CD8-positive, alpha-beta memory T cell (primary cell): ENCODE results near the gene UNC5B. TPM values are rescaled to one million over a fixed set of nuclear protein-coding genes. Genes with fewer than 3 reads are reported as not detected.
"Not testable (repeated sequence)": the region's sequence is repeated elsewhere in the genome, so short reads cannot be mapped to it uniquely, and the experiment has no call there.

ENCODE experiments used
- CTCF ChIA-PET: fragments of 350-600 bp; sonication (Branson Sonifier 250); formaldehyde crosslinking; loops from one replicate; lab custom pipeline; 2021; ENCODE audit warnings: antibody characterized with exemption; lab: Charles Lee
- POLR2A ChIA-PET: fragments of 350-600 bp; sonication (Branson Sonifier 250); formaldehyde crosslinking; loops from one replicate; lab custom pipeline; 2021; ENCODE audit warnings: antibody characterized with exemption; lab: Charles Lee
- DNase-seq, 5 donors: peaks; one replicate each; pipeline versions ENCODE4 v3.0.0 to v3.0.0-alpha.2; 2020 to 2022; ENCODE audit warnings: mixed read lengths in 1 of 5
- H3K27ac ChIP-seq: one replicate; pipeline ENCODE4 v1.7.0; 2013; ENCODE audit warnings: low read depth, mild to moderate bottlenecking, low read length, moderate library complexity
- H3K27me3 ChIP-seq: 2 replicates; pipeline ENCODE4 v1.7.0; 2013; ENCODE audit warnings: low read length, mild to moderate bottlenecking; ENCODE audit not compliant: insufficient read depth, poor library complexity, severe bottlenecking
- H3K36me3 ChIP-seq: 2 replicates; pipeline ENCODE4 v1.7.0; 2013; ENCODE audit warnings: mild to moderate bottlenecking, low read length, moderate library complexity; ENCODE audit not compliant: insufficient read depth
- H3K4me1 ChIP-seq: 2 replicates; pipeline ENCODE4 v1.7.0; 2013; ENCODE audit warnings: mild to moderate bottlenecking, low read length, moderate library complexity; ENCODE audit not compliant: insufficient read depth
- H3K4me3 ChIP-seq: 2 replicates; pipeline ENCODE4 v1.7.0; 2013; ENCODE audit warnings: mild to moderate bottlenecking, low read length
- H3K9me3 ChIP-seq: 2 replicates; pipeline ENCODE4 v1.7.0; 2013; ENCODE audit warnings: mild to moderate bottlenecking, low read length
- H3K27ac Mint-ChIP-seq, 8 donors: one replicate each; pipeline ENCODE4 v1.8.0; 2020 to 2021; ENCODE audit warnings: mixed read lengths in 8 of 8, mild to moderate bottlenecking in 6 of 8, inconsistent platforms in 3 of 8, moderate library complexity in 3 of 8
- H3K27me3 Mint-ChIP-seq, 2 donors: one replicate each; pipeline ENCODE4 v1.8.0; 2020 to 2021; ENCODE audit warnings: mixed read lengths in 2 of 2, mild to moderate bottlenecking in 1 of 2, moderate library complexity in 1 of 2
- H3K36me3 Mint-ChIP-seq, 3 donors: one replicate each; pipeline ENCODE4 v1.8.0; 2020 to 2021; ENCODE audit warnings: mixed read lengths in 3 of 3, inconsistent platforms in 1 of 3, mild to moderate bottlenecking in 1 of 3
- H3K4me1 Mint-ChIP-seq, 3 donors: one replicate each; pipeline ENCODE4 v1.8.0; 2020 to 2021; ENCODE audit warnings: mixed read lengths in 3 of 3, inconsistent platforms in 1 of 3, mild to moderate bottlenecking in 1 of 3
- H3K4me3 Mint-ChIP-seq, 7 donors: one replicate each; pipeline ENCODE4 v1.8.0; 2020 to 2021; ENCODE audit warnings: mixed read lengths in 7 of 7, mild to moderate bottlenecking in 6 of 7, moderate library complexity in 4 of 7, inconsistent platforms in 2 of 7
- H3K9me3 Mint-ChIP-seq, 5 donors: one replicate each; pipeline ENCODE4 v1.8.0; 2020 to 2022; ENCODE audit warnings: mixed read lengths in 5 of 5, mild to moderate bottlenecking in 3 of 5, moderate library complexity in 2 of 5, inconsistent platforms in 1 of 5
- polyA plus RNA-seq: library from polyadenylated mRNA; unstranded; fragments of 300-500 nt; fragmentation: Illumina TruSeq; gene quantifications from one replicate; pipeline ENCODE4 v1.2.3, GENCODE V29; 2021
- total RNA-seq, 2 experiments: library from RNA; stranded (reverse); gene quantifications; one replicate each; pipeline ENCODE4 v1.2.3, GENCODE V29; 2021

UNC5B gene
- total and polyA plus RNA-seq, 3 experiments from 2014 or later: 0.06 to 0.13 (median 0.11) TPM

DNA sequence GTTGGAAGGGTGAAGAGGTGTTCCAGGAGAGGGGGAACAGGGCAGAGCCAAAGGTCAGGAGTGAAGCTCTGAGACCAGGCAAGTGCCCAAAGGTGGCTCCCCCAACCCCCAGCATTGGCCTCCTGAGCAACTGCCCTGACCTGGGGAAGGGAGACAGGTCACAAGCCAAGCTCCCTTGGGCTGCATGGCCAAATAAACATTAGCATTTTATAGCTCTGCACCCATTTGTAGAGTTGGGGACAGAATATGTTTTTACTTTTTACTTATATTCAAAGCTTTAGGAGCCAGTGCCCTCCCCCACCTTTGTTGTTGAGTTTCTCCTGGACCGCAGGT lies 4.0 kb downstream of the UNC5B start:
- no peak for DNase-seq
- Mint-ChIP-seq H3K4me1 (peaks cover 12 to 29% (median 23%) of the 10 kb centered on the region in 3 donors), H3K36me3 (no peaks in the 10 kb centered on the region), H3K27ac (no peak overlapping the region), H3K27me3 (peaks cover 24 to 56% of the 10 kb centered on the region in 2 donors), H3K4me3 (peak overlapping the region in 3 of 7 donors; percentile 33 to 65 (median 46)), H3K9me3 (no peaks in the 10 kb centered on the region)
- H3K27me3 ChIP-seq: peaks cover 27% of the 10 kb centered on the region
- H3K4me1 ChIP-seq: peaks cover 6% of the 10 kb centered on the region
- H3K36me3 ChIP-seq: no peaks in the 10 kb centered on the region
- ChIA-PET POLR2A (no interaction called here), CTCF (no interaction called here)
- no peak overlapping the region for H3K27ac ChIP-seq
- no peaks in the 10 kb centered on the region for H3K9me3 ChIP-seq
- H3K4me3 ChIP-seq: no peak overlapping the region

- Mint-ChIP-seq H3K27ac (no peak overlapping the region), H3K36me3 (no peaks in the 10 kb centered on the region), H3K27me3 (peaks cover 23 to 54% of the 10 kb centered on the region in 2 donors), H3K4me3 (peak overlapping the region in 6 of 7 donors; percentile 43 to 88 (median 56)), H3K4me1 (peaks cover 10 to 27% (median 21%) of the 10 kb centered on the region in 3 donors), H3K9me3 (no peaks in the 10 kb centered on the region)
- no peak overlapping the region for H3K27ac ChIP-seq
- POLR2A ChIA-PET: no interaction called here
- H3K4me3 ChIP-seq: no peak overlapping the region
- H3K9me3 ChIP-seq: no peaks in the 10 kb centered on the region
- CTCF ChIA-PET: no interaction called here
- no peak for DNase-seq
- peaks cover 6% of the 10 kb centered on the region for H3K4me1 ChIP-seq
- H3K27me3 ChIP-seq: peaks cover 23% of the 10 kb centered on the region
- H3K36me3 ChIP-seq: no peaks in the 10 kb centered on the region
Observed at GRCh38 chr10:71216751-71217265, 4.4 kb downstream of the UNC5B start.

DNA sequence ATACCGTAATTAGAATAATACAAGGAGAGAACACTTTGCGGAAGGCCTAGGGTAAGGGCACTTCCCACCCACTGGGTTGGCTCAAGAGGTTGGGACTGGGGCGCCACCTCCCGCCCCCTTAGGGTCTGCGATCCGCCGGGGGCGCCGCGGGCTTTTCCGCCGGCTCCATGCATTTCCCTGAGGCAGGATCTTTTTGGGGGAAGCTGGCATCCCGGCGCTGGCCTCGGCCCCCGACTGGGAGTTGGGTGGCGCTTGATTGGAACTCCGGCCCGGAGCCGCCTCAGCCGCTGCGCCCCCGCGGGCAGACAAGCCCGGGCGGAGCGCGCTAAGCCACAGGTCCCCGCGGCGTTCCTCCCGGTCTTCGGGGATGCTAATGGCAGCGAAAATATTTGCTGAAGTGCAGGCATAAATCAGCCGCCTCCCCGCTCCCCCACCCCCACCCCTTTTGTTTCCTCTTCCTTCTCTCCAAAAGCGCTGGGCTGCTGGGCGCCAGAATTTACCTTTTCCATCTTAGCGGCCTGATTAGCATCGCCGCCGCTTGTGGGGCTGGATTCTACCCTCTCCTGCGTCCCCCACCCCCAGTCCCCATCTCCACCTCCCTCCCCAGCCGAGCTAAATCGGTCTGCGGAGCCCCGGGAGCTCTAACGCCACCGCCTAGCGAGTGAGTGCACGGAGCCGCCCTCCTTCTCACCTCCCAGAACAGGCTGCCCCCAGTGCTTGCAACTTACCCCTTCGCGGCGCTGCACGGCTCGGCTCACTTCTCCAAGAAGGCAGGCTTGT lies 5.1 kb downstream of the UNC5B start:
- Histone ChIP-seq H3K4me1 (peaks cover 6% of the 10 kb centered on the region), H3K4me3 (no peak overlapping the region), H3K36me3 (no peaks in the 10 kb centered on the region), H3K27me3 (peaks cover 20% of the 10 kb centered on the region), H3K9me3 (no peaks in the 10 kb centered on the region), H3K27ac (no peak overlapping the region)
- CTCF ChIA-PET: no interaction called here
- Mint-ChIP-seq H3K36me3 (no peaks in the 10 kb centered on the region), H3K4me3 (peak overlapping the region; percentile 34 to 88 (median 52)), H3K4me1 (peaks cover 9 to 23% (median 17%) of the 10 kb centered on the region in 3 donors), H3K27me3 (peaks cover 21 to 54% of the 10 kb centered on the region in 2 donors), H3K9me3 (no peaks in the 10 kb centered on the region), H3K27ac (no peak overlapping the region)
- no peak for DNase-seq
- POLR2A ChIA-PET: no interaction called here

DNA sequence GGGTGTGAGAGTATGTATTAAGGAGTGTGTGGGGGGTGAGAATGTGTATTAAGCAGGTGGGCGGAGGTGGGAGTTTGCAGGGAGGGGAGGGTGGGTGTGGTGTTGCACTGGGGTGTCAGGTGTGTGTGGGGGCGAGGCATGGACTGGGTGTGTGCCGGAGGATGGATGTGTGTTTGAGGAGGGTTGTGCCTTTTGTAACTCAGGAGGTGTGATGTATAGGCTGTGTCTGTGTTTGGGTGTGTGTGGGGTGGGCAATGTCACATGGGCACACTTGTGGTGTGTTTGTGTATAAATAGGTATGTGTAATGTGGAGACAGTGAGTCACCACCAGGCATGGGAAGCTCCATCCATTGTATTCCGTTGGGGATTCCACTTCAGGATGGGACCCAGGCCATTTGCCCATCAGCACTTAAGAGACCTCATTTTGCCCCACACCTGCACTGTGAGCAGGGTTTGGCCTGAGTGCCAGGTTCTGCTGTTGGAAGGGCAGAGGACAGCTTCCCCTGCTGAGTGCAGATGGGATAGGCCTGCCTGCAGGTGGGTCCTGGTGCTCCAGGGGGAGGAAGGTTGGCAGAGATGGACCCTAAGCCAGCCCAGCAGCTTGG lies 5.8 kb downstream of the UNC5B start:
- Mint-ChIP-seq H3K9me3 (no peaks in the 10 kb centered on the region), H3K4me3 (peak overlapping the region; percentile 34 to 88 (median 59)), H3K27ac (no peak overlapping the region), H3K27me3 (peaks cover 21 to 52% of the 10 kb centered on the region in 2 donors), H3K4me1 (peaks cover 9 to 19% (median 16%) of the 10 kb centered on the region in 3 donors), H3K36me3 (no peaks in the 10 kb centered on the region)
- POLR2A ChIA-PET: no interaction called here
- CTCF ChIA-PET: no interaction called here
- Histone ChIP-seq H3K4me3 (no peak overlapping the region), H3K27ac (no peak overlapping the region), H3K4me1 (peaks cover 6% of the 10 kb centered on the region), H3K27me3 (peaks cover 20% of the 10 kb centered on the region), H3K9me3 (no peaks in the 10 kb centered on the region), H3K36me3 (no peaks in the 10 kb centered on the region)
- DNase-seq: no peak

- Histone ChIP-seq H3K27me3 (peaks cover 20% of the 10 kb centered on the region), H3K36me3 (no peaks in the 10 kb centered on the region), H3K27ac (no peak overlapping the region), H3K4me1 (peaks cover 6% of the 10 kb centered on the region), H3K4me3 (no peak overlapping the region), H3K9me3 (no peaks in the 10 kb centered on the region)
- ChIA-PET POLR2A (no interaction called here), CTCF (no interaction called here)
- no peaks in the 10 kb centered on the region for H3K36me3 Mint-ChIP-seq
- H3K4me3 Mint-ChIP-seq: peak overlapping the region in 1 of 7 donors; percentile 27
- peaks cover 6 to 16% (median 11%) of the 10 kb centered on the region in 3 donors for H3K4me1 Mint-ChIP-seq
- no peaks in the 10 kb centered on the region for H3K9me3 Mint-ChIP-seq
- no peak overlapping the region for H3K27ac Mint-ChIP-seq
- peaks cover 18 to 46% of the 10 kb centered on the region in 2 donors for H3K27me3 Mint-ChIP-seq
- no peak for DNase-seq
Observed at GRCh38 chr10:71218651-71219050, 6.3 kb downstream of the UNC5B start.

GRCh38 chr10:71219236-71219917 lies 7.0 kb downstream of the UNC5B start:
- H3K27me3 Mint-ChIP-seq: peaks cover 14 to 42% of the 10 kb centered on the region in 2 donors
- DNase-seq, H3K9me3 Mint-ChIP-seq: not testable (repeated sequence)

DNA sequence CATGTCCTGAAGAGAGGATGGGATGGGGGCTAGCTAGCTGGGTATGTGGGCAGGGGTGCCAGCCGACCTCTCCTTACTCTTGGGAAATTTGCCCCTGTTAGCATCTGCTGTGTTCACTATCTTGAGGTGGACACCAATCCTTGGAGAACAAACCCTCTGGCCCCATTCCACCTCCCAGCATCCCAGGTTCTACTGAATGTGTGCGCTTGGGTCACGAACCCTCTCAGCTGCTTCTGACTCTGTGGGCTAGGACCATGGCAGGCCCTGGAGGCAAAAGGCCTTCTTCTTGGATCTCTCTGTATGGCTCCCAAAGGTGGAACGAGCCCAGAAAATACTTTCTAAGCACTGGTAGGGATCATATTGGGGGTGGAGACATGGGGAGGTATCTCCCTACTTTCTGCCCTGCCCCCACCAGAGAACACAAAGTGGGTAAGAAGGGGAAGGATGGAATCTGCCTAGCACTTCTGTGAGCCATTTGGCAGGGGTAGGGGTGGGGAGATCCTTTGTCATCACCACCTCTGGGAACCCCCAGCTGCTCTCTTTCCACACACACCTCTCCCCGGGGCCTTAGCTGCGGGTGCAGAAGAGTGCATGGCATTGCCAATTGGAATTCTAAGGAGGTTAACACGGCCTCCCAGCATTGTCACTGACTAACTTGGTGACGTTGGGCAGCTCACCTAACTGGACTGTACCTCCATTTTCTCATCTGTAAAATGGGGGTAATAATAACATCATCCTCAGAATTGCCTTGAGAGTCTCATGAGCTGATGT lies 7.7 kb downstream of the UNC5B start:
- peaks cover 11 to 39% of the 10 kb centered on the region in 2 donors for H3K27me3 Mint-ChIP-seq
- H3K4me3 ChIP-seq: no peak overlapping the region
- peaks cover 2 to 12% (median 5%) of the 10 kb centered on the region in 3 donors for H3K4me1 Mint-ChIP-seq
- POLR2A ChIA-PET: no interaction called here
- no peaks in the 10 kb centered on the region for H3K36me3 Mint-ChIP-seq
- no peak for DNase-seq
- CTCF ChIA-PET: no interaction called here
- peaks cover 6% of the 10 kb centered on the region for H3K4me1 ChIP-seq
- H3K36me3 ChIP-seq: no peaks in the 10 kb centered on the region
- H3K9me3 ChIP-seq: no peaks in the 10 kb centered on the region
- no peak overlapping the region for H3K27ac ChIP-seq
- no peaks in the 10 kb centered on the region for H3K9me3 Mint-ChIP-seq
- H3K27ac Mint-ChIP-seq: no peak overlapping the region
- peaks cover 15% of the 10 kb centered on the region for H3K27me3 ChIP-seq
- no peak overlapping the region for H3K4me3 Mint-ChIP-seq

More at GRCh38 chr10:71219236-71219917, 7.0 kb downstream of the UNC5B start:
- POLR2A ChIA-PET, H3K4me3 ChIP-seq, H3K27ac ChIP-seq, H3K27ac Mint-ChIP-seq, CTCF ChIA-PET, H3K9me3 ChIP-seq, H3K4me1 ChIP-seq, H3K36me3 Mint-ChIP-seq, H3K36me3 ChIP-seq: not testable (repeated sequence)
- peaks cover 20% of the 10 kb centered on the region for H3K27me3 ChIP-seq
- peaks cover 3 to 14% (median 7%) of the 10 kb centered on the region in 3 donors for H3K4me1 Mint-ChIP-seq
- peak overlapping the region in 2 of 7 donors; percentile 11 to 52 for H3K4me3 Mint-ChIP-seq
